AG04450 (cell line): ENCODE measurements around the gene TOMM6. TPM values are rescaled to one million over a fixed set of nuclear protein-coding genes. Genes with fewer than 3 reads are reported as not detected.

Source experiments
- CTCF ChIA-PET: fragments of 300-600, 350-600 bp; formaldehyde crosslinking; extraction: SDS; loops from one replicate; lab custom pipeline; 2022; ENCODE audit warnings: antibody characterized with exemption, inconsistent platforms; lab: Charles Lee
- POLR2A ChIA-PET: fragments of 350-600 bp; formaldehyde crosslinking; extraction: SDS; loops from one replicate; lab custom pipeline; 2021; ENCODE audit warnings: antibody characterized with exemption, inconsistent platforms; lab: Yijun Ruan, JAX
- DNase-seq: peaks from one replicate; pipeline ENCODE4 v3.0.0-alpha.2; 2011; ENCODE audit warnings: low read depth, low spot score
- H3K27ac ChIP-seq: one replicate; pipeline ENCODE4 v1.5.1; 2012; ENCODE audit warnings: low read depth, low read length, control low read depth
- H3K27me3 ChIP-seq: one replicate; pipeline ENCODE4 v1.6.0; 2012; ENCODE audit warnings: low read length; ENCODE audit not compliant: control insufficient read depth, insufficient read depth
- H3K4me3 ChIP-seq: 2 replicates; pipeline ENCODE4 v1.5.1; 2011; ENCODE audit warnings: mild to moderate bottlenecking, low read depth, low read length, control low read depth
- H3K9me3 ChIP-seq: 2 replicates; pipeline ENCODE4 v1.5.1; 2012; ENCODE audit warnings: low read length; ENCODE audit not compliant: control insufficient read depth, insufficient read depth
- CTCF ChIP-seq: IDR thresholded peaks from 2 replicates; pipeline ENCODE4 v1.5.1; 2011; ENCODE audit warnings: low read depth, low read length, control low read depth, inconsistent platforms
- polyA plus RNA-seq: library from polyadenylated mRNA; depleted of rRNA; stranded (reverse); fragments of >200 nt; gene quantifications from 2 replicates; pipeline ENCODE4 v1.2.3, GENCODE V29; 2011; rRNA removed
- small RNA-seq: library from RNA; depleted of rRNA; stranded (forward); fragments of <200 nt; gene quantifications from one replicate; pipeline ENCODE3, GENCODE V24; 2012; ENCODE audit warnings: low read depth; ENCODE audit not compliant: insufficient read length

The TOMM6 gene
- polyA plus RNA-seq, 1 experiment, result 192 TPM

DNA sequence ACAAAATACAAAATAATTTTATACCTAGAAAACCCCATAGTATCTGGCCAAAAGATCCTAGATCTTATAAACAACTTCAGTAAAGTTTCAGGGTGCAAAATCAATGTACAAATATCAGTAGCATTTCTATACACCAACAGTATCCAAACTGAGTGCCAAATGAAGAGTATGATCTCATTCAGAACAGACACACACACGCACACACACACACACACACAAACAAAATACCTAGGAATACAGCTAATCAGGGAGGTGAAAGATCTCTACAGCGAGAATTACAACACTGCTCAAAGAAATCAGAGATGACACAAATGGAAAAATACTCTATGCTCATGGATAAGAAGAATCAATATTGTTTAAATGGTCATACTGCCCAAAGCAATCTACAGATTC lies 49.2 kb downstream of the TOMM6 start:
- Histone ChIP-seq H3K27me3 (no peaks in the 10 kb centered on the region), H3K27ac (no peak overlapping the region), H3K4me3 (no peak overlapping the region), H3K9me3 (no peaks in the 10 kb centered on the region)
- ChIA-PET POLR2A (no interaction called here), CTCF (interaction anchor here (1.4 to 1.8 kb wide), 2 partner anchors 50 to 84 kb away, joined by 4 to 5 read pairs; partner anchors contain the start of genes BYSL and MED20)
- TF ChIP-seq CTCF, result no peak
- DNase-seq, result no peak

Small RNA genes lying within 50 kb of the gene (small RNA-seq; reads per million reads assigned to genes)
- gene AL365205.2, result not detected
- gene AL365205.3, result not detected
- not detected for gene RF00393

Other genes with a start within 250 kb of the TOMM6 start
- 1.9 and 3.1 TPM in 2 replicates for gene FOXP4, start 241.3 kb upstream of the TOMM6 start, polyA plus RNA-seq
- gene MDFI, start 149.2 kb upstream of the TOMM6 start, polyA plus RNA-seq, result 0.19 and 0.35 TPM in 2 replicates
- gene TFEB, start 52.1 kb upstream of the TOMM6 start, polyA plus RNA-seq, result 3.9 and 4.3 TPM in 2 replicates
- not detected in 2 replicates for gene PGC, start 40.3 kb upstream of the TOMM6 start, polyA plus RNA-seq
- gene FRS3, start 7.8 kb upstream of the TOMM6 start, polyA plus RNA-seq, result 2.2 and 2.6 TPM in 2 replicates
- gene PRICKLE4, start 6.9 kb upstream of the TOMM6 start, polyA plus RNA-seq, result 0.12 TPM in 1 of 2 replicates, not detected in the other
- gene USP49, start 107.7 kb downstream of the TOMM6 start, polyA plus RNA-seq, result 2.9 and 3.0 TPM in 2 replicates
- gene MED20, start 133.4 kb downstream of the TOMM6 start, polyA plus RNA-seq, result 45.0 and 48.6 TPM in 2 replicates
- gene BYSL, start 133.8 kb downstream of the TOMM6 start, polyA plus RNA-seq, result 18.1 and 25.1 TPM in 2 replicates
- gene CCND3, start 154.1 kb downstream of the TOMM6 start, polyA plus RNA-seq, result 25.8 and 30.9 TPM in 2 replicates